Gastrocnemius medialis (tissue), 4 donors: ENCODE measurements around the gene RNF167.
"Not testable (repeated sequence)": the region's sequence is repeated elsewhere in the genome, so short reads cannot be mapped to it uniquely, and the experiment has no call there.

Experiments
- POLR2A ChIP-seq, 2 donors: fragments of 450-650 bp; IDR thresholded peaks; one replicate each; pipeline ENCODE4 v1.6.1; 2017; ENCODE audit warnings: antibody characterized with exemption in 2 of 2, mild to moderate bottlenecking in 2 of 2, moderate library complexity in 2 of 2
- TF ChIP-seq, protein P1 (sequence below), 5 experiments: fragments of 450-650 bp in 3 of 5; fragments of 200-600 bp in 2 of 5; sonication (generic) in 2 of 5; IDR thresholded peaks in 4 of 5; conservative IDR thresholded peaks in 1 of 5; 1 replicate in 4 of 5; 2 replicates in 1 of 5; pipeline ENCODE4 v1.5.1; 2016 to 2019; ENCODE audit warnings: antibody characterized with exemption in 5 of 5, mild to moderate bottlenecking in 3 of 5, moderate library complexity in 3 of 5

GRCh38 chr17:4906642-4907041 is 33.4 kb upstream of the RNF167 start:
- TF ChIP-seq, protein P1, sequence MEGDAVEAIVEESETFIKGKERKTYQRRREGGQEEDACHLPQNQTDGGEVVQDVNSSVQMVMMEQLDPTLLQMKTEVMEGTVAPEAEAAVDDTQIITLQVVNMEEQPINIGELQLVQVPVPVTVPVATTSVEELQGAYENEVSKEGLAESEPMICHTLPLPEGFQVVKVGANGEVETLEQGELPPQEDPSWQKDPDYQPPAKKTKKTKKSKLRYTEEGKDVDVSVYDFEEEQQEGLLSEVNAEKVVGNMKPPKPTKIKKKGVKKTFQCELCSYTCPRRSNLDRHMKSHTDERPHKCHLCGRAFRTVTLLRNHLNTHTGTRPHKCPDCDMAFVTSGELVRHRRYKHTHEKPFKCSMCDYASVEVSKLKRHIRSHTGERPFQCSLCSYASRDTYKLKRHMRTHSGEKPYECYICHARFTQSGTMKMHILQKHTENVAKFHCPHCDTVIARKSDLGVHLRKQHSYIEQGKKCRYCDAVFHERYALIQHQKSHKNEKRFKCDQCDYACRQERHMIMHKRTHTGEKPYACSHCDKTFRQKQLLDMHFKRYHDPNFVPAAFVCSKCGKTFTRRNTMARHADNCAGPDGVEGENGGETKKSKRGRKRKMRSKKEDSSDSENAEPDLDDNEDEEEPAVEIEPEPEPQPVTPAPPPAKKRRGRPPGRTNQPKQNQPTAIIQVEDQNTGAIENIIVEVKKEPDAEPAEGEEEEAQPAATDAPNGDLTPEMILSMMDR (IDR thresholded peaks at IDR 0.05 in 4 of 5, conservative IDR thresholded peaks at IDR 0.05 in 1 of 5): not testable (repeated sequence)
- not testable (repeated sequence) for TF ChIP-seq POLR2A (IDR thresholded peaks at IDR 0.05)
